Activated naive CD8-positive, alpha-beta T cell (primary cell): ENCODE measurements around the gene DPYSL4.

Experiments used
- H3K27ac Mint-ChIP-seq: one replicate; pipeline ENCODE4 v1.8.0; 2021; ENCODE audit warnings: mixed read lengths
- H3K27me3 Mint-ChIP-seq: one replicate; pipeline ENCODE4 v1.8.0; 2021; ENCODE audit warnings: mixed read lengths
- H3K36me3 Mint-ChIP-seq: one replicate; pipeline ENCODE4 v1.8.0; 2021; ENCODE audit warnings: mixed read lengths
- H3K4me1 Mint-ChIP-seq: one replicate; pipeline ENCODE4 v1.8.0; 2021; ENCODE audit warnings: low read depth, mixed read lengths
- H3K4me3 Mint-ChIP-seq: one replicate; pipeline ENCODE4 v1.8.0; 2021; ENCODE audit warnings: mild to moderate bottlenecking, mixed read lengths
- H3K9me3 Mint-ChIP-seq: one replicate; pipeline ENCODE4 v1.8.0; 2021; ENCODE audit warnings: low read depth, mixed read lengths

Gene DPYSL4

DNA sequence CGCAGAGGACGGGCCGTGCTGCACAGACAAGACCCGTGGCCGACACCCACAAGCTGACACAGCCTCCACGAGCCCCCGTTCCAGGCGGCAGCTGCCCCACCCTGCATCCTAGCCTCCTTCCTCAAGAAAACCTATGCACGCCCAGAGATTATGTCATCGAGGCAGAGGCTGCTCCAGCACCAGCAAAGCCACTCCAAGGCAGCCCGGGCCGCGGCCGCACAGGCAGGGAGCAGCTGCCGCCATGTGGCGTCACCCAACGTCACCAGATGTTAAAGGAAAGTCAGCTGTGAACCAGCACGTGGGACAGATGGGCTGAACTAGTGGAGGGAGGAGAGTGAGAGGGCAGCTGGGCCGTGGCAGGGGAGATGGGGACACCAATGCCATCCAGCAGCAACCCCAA, 61.2 kb downstream of the DPYSL4 start:
- Mint-ChIP-seq H3K4me1 (peaks cover 5% of the 10 kb centered on the region), H3K4me3 (no peak overlapping the region), H3K36me3 (no peaks in the 10 kb centered on the region), H3K9me3 (no peaks in the 10 kb centered on the region), H3K27me3 (no peaks in the 10 kb centered on the region), H3K27ac (no peak overlapping the region)

- H3K27me3 Mint-ChIP-seq = no peaks in the 10 kb centered on the region
- H3K27ac Mint-ChIP-seq = no peak overlapping the region
- H3K9me3 Mint-ChIP-seq = no peaks in the 10 kb centered on the region
- H3K36me3 Mint-ChIP-seq = no peaks in the 10 kb centered on the region
- peaks cover 5% of the 10 kb centered on the region for H3K4me1 Mint-ChIP-seq
- H3K4me3 Mint-ChIP-seq = peak overlapping the region; percentile 70
Measured at GRCh38 chr10:132248455-132249225, 61.9 kb downstream of the DPYSL4 start.

DNA sequence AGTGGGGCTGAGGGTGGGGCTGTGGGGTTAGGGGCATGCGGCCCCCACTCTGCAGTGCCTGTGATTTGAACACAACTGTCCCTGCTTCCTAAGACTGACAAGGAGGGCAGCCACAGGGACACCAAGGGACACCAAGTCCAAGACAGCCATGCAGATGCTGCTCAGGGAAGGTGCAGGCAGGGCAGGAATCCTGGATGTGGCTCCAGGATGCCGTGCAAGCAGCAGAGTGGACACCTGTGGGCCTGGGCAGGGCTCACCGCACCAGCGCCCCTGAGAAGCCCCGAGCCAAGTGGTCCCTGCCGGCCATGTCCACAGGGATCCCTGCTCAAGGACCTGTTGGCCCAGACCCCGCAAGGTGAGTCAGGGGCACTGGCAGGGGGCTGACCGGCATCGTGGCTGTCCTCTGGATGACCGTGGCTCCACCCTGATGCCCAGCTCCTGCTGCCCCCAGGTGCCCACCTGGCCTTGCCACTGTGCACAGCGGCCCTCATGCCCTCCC, 62.5 kb downstream of the DPYSL4 start:
- H3K27ac Mint-ChIP-seq = no peak overlapping the region
- no peaks in the 10 kb centered on the region for H3K36me3 Mint-ChIP-seq
- no peaks in the 10 kb centered on the region for H3K27me3 Mint-ChIP-seq
- no peak overlapping the region for H3K4me3 Mint-ChIP-seq
- H3K4me1 Mint-ChIP-seq = peaks cover 5% of the 10 kb centered on the region
- no peaks in the 10 kb centered on the region for H3K9me3 Mint-ChIP-seq

- H3K27me3 Mint-ChIP-seq = no peaks in the 10 kb centered on the region
- no peaks in the 10 kb centered on the region for H3K9me3 Mint-ChIP-seq
- no peak overlapping the region for H3K27ac Mint-ChIP-seq
- H3K4me1 Mint-ChIP-seq = peaks cover 5% of the 10 kb centered on the region
- H3K4me3 Mint-ChIP-seq = no peak overlapping the region
- no peaks in the 10 kb centered on the region for H3K36me3 Mint-ChIP-seq
Measured at GRCh38 chr10:132249824-132250375, 63.2 kb downstream of the DPYSL4 start.

- no peaks in the 10 kb centered on the region for H3K27me3 Mint-ChIP-seq
- H3K36me3 Mint-ChIP-seq = no peaks in the 10 kb centered on the region
- H3K4me3 Mint-ChIP-seq = no peak overlapping the region
- H3K27ac Mint-ChIP-seq = no peak overlapping the region
- peaks cover 5% of the 10 kb centered on the region for H3K4me1 Mint-ChIP-seq
- H3K9me3 Mint-ChIP-seq = no peaks in the 10 kb centered on the region
Measured at GRCh38 chr10:132250481-132251475, 64.0 kb downstream of the DPYSL4 start.

DNA sequence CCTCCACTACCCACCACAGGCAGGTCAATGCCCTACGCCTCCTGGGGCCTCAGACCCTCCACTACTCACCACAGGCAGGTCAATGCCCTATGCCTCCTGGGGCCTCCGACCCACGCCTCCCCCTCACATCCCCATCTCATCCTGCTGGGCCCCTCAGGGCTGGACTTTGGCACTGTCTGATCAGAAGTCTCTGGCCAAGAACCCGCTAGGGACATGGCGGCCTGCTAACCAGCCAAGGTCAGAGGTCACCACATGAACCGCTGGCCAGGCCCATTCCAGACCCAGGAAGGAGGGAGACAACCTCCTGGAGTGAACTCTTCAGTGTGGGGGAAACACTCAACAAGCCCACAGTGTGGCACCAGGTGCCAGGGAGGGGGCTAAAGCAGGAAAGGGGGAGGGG, 65.2 kb downstream of the DPYSL4 start:
- H3K4me1 Mint-ChIP-seq = peaks cover 5% of the 10 kb centered on the region
- H3K4me3 Mint-ChIP-seq = no peak overlapping the region
- no peaks in the 10 kb centered on the region for H3K9me3 Mint-ChIP-seq
- H3K27ac Mint-ChIP-seq = no peak overlapping the region
- no peaks in the 10 kb centered on the region for H3K36me3 Mint-ChIP-seq
- H3K27me3 Mint-ChIP-seq = no peaks in the 10 kb centered on the region

DNA sequence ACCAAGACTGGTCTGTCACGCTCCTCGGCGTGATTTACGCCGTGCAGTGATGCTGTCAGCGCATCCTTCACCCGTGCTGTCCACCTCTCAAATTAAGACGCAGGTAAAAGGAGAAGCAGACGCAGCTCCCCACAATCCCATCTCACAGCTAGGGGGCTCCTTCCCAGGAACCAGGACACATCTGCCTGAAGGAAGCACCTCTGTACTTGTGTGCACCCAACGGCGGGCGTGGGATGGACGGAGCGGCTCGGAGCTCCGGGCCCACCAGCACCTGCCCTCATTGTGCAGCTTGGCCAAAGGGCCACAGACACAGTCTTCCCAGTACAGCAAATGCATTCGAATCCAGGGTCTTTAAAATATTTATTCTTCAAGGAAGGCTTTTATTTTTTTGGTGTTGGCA, 65.7 kb downstream of the DPYSL4 start:
- no peaks in the 10 kb centered on the region for H3K27me3 Mint-ChIP-seq
- no peak overlapping the region for H3K4me3 Mint-ChIP-seq
- H3K36me3 Mint-ChIP-seq = no peaks in the 10 kb centered on the region
- H3K27ac Mint-ChIP-seq = no peak overlapping the region
- H3K9me3 Mint-ChIP-seq = no peaks in the 10 kb centered on the region
- peaks cover 5% of the 10 kb centered on the region for H3K4me1 Mint-ChIP-seq

DNA sequence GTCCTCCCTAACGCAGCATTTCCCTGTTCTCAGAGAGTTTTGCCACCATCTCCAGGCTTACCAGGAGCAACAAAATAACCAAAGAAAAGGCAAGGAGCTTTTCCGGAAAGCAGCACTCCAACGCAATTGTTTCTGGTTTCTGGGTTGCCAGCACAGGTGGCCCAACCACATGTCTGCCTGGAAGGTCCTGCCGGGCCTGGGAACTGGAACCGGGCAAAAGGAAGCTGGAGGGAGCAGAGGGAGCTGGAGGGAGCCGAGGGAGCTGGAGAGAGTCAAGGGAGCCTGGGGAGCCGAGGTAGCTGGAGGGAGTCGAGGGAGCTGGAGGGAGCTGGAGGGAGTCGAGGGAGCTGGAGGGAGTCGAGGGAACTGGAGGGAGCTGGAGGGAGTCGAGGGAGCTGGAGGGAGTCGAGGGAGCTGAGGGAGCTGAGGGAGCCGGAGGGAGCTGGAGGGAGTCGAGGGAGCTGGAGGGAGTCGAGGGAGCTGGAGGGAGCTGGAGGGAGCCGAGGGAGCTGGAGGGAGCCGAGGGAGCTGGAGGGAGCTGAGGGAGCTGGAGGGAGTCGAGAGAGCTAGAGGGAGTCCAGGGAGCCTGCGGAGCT, 66.4 kb downstream of the DPYSL4 start:
- Mint-ChIP-seq H3K27me3 (no peaks in the 10 kb centered on the region), H3K36me3 (no peaks in the 10 kb centered on the region), H3K4me1 (peaks cover 3% of the 10 kb centered on the region), H3K4me3 (no peak overlapping the region), H3K9me3 (no peaks in the 10 kb centered on the region), H3K27ac (no peak overlapping the region)

DNA sequence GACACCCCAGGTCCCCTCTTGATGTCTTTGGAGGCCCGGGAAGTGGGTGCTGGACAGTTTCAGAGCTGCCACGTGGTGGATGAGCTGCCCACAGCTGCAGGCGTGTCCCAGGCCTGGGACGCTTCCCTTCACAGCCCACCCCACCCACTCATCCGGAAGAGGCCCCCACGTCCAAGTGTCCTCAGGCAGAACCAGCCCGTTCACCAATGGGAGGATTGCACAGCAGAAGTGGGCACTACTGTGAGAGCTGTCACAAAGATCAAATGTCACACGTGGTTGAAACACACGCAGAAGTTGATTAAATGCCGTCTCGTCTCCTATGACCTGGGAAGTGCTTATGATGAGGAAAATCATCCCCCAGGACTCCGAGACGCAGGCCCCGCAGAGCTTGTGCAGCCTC, 68.1 kb downstream of the DPYSL4 start:
- no peaks in the 10 kb centered on the region for H3K4me1 Mint-ChIP-seq

More for the DNA sequence above, 68.1 kb downstream of the DPYSL4 start:
- Mint-ChIP-seq H3K36me3 (no peaks in the 10 kb centered on the region), H3K27ac (no peak overlapping the region), H3K27me3 (no peaks in the 10 kb centered on the region), H3K4me3 (no peak overlapping the region), H3K9me3 (no peaks in the 10 kb centered on the region)
